ENCODE results near the gene ACSBG1. TPM values are rescaled to one million over a fixed set of nuclear protein-coding genes. Genes with fewer than 3 reads are reported as not detected.

Gene ACSBG1
- polyA plus RNA-seq, 1 donor (not counting 4 experiments of a cell fraction or from before 2014, with no cell fraction given): 0.01 TPM

GRCh38 chr15:78232951-78233350, 1.4 kb downstream of the ACSBG1 start:
- no peak for FAIRE-seq
- no peak overlapping the region for H3K9ac ChIP-seq (ENCODE audit: control insufficient read depth, extremely low read depth, insufficient read depth, low read length)
- no peak for DNase-seq (ENCODE audit: low read depth, low spot score)
- H4K20me1 ChIP-seq (ENCODE audit: control insufficient read depth, extremely low read depth, insufficient read depth, low read length): no peaks in the 10 kb centered on the region
- no peak overlapping the region for H3K27ac ChIP-seq (ENCODE audit: control insufficient read depth, insufficient read depth, low read length)
- no peak overlapping the region for H2AFZ ChIP-seq (ENCODE audit: control insufficient read depth, low read length)
- H3K27me3 ChIP-seq (ENCODE audit: control insufficient read depth, extremely low read depth, insufficient read depth, low read length): peaks cover 11% of the 10 kb centered on the region
- no peaks in the 10 kb centered on the region for H3K36me3 ChIP-seq (ENCODE audit: control insufficient read depth in 2 of 2, extremely low read depth in 1 of 2, insufficient read depth in 2 of 2, low read length in 2 of 2)
- no peaks in the 10 kb centered on the region for H3K79me2 ChIP-seq (ENCODE audit: control insufficient read depth, insufficient read depth, low read length)
- H3K4me3 ChIP-seq (ENCODE audit: control insufficient read depth in 2 of 3, extremely low read depth in 1 of 3, insufficient read depth in 2 of 3, low read depth in 1 of 3, low read length in 3 of 3): no peak overlapping the region
- no peak overlapping the region for H3K4me2 ChIP-seq (ENCODE audit: control insufficient read depth, extremely low read depth, insufficient read depth, low read depth, low read length)
- no peaks in the 10 kb centered on the region for H3K9me1 ChIP-seq (ENCODE audit: control insufficient read depth, extremely low read depth, insufficient read depth, low read length)
- H3K9me3 ChIP-seq (ENCODE audit: control insufficient read depth, low read depth, low read length): no peaks in the 10 kb centered on the region
- no peaks in the 10 kb centered on the region for H3K4me1 ChIP-seq (ENCODE audit: control insufficient read depth, extremely low read depth, insufficient read depth, low read length)
- no peak for TF ChIP-seq CTCF (optimal IDR thresholded peaks at IDR 0.05 in 1 of 3, IDR thresholded peaks at IDR 0.05 in 1 of 3, conservative IDR thresholded peaks at IDR 0.05 in 1 of 3; ENCODE audit: extremely low read depth in 1 of 3, insufficient read depth in 2 of 3, low read length in 3 of 3)
- dilution Hi-C loops (cut with MboI; ENCODE audit: extremely low pct_ligation_motif_present, low sequenced_read_pairs): no loop called here

- H3K4me1 ChIP-seq (ENCODE audit: control insufficient read depth, extremely low read depth, insufficient read depth, low read length): no peaks in the 10 kb centered on the region
- H3K4me2 ChIP-seq (ENCODE audit: control insufficient read depth, extremely low read depth, insufficient read depth, low read depth, low read length): no peak overlapping the region
- H2AFZ ChIP-seq (ENCODE audit: control insufficient read depth, low read length): no peak overlapping the region
- H3K9me1 ChIP-seq (ENCODE audit: control insufficient read depth, extremely low read depth, insufficient read depth, low read length): no peaks in the 10 kb centered on the region
- no peak for FAIRE-seq
- dilution Hi-C loops (cut with MboI; ENCODE audit: extremely low pct_ligation_motif_present, low sequenced_read_pairs): no loop called here
- no peak overlapping the region for H3K4me3 ChIP-seq (ENCODE audit: control insufficient read depth in 2 of 3, extremely low read depth in 1 of 3, insufficient read depth in 2 of 3, low read depth in 1 of 3, low read length in 3 of 3)
- no peaks in the 10 kb centered on the region for H4K20me1 ChIP-seq (ENCODE audit: control insufficient read depth, extremely low read depth, insufficient read depth, low read length)
- no peak overlapping the region for H3K9ac ChIP-seq (ENCODE audit: control insufficient read depth, extremely low read depth, insufficient read depth, low read length)
- no peaks in the 10 kb centered on the region for H3K79me2 ChIP-seq (ENCODE audit: control insufficient read depth, insufficient read depth, low read length)
- no peak overlapping the region for H3K27ac ChIP-seq (ENCODE audit: control insufficient read depth, insufficient read depth, low read length)
- H3K36me3 ChIP-seq (ENCODE audit: control insufficient read depth in 2 of 2, extremely low read depth in 1 of 2, insufficient read depth in 2 of 2, low read length in 2 of 2): no peaks in the 10 kb centered on the region
- DNase-seq (ENCODE audit: low read depth, low spot score): no peak
- H3K9me3 ChIP-seq (ENCODE audit: control insufficient read depth, low read depth, low read length): no peaks in the 10 kb centered on the region
- TF ChIP-seq CTCF (optimal IDR thresholded peaks at IDR 0.05 in 1 of 3, IDR thresholded peaks at IDR 0.05 in 1 of 3, conservative IDR thresholded peaks at IDR 0.05 in 1 of 3; ENCODE audit: extremely low read depth in 1 of 3, insufficient read depth in 2 of 3, low read length in 3 of 3) (no peak), EZH2 (IDR thresholded peaks at IDR 0.05; ENCODE audit: low read length) (no peak)
- no peaks in the 10 kb centered on the region for H3K27me3 ChIP-seq (ENCODE audit: control insufficient read depth, extremely low read depth, insufficient read depth, low read length)
Measured at GRCh38 chr15:78229431-78230406, 4.6 kb downstream of the ACSBG1 start.

Measured in keratinocyte (primary cell).